Upper lobe of left lung (tissue), 6 donors: Measurements from ENCODE around the gene ELOVL5. TPM values are rescaled to one million over a fixed set of nuclear protein-coding genes. Genes with fewer than 3 reads are reported as not detected.

ENCODE experiments used
- ATAC-seq, 2 donors: fragments of 200-7000 bp; cut with Tn5 transposase; one replicate each; pipeline ENCODE4 v1.9.1; 2022; ENCODE audit warnings: mild to moderate bottlenecking in 2 of 2, moderate library complexity in 2 of 2; ENCODE audit not compliant: low FRiP score in 2 of 2
- DNase-seq, 2 donors: peaks; one replicate each; pipeline ENCODE4 v3.0.0-alpha.2; 2019 to 2020
- H3K27ac ChIP-seq, 4 donors: fragments of 200-600 bp; sonication (generic); one replicate each; pipeline ENCODE4 v1.5.1; 2016 to 2019
- H3K27me3 ChIP-seq, 4 donors: fragments of 200-600 bp; sonication (generic); one replicate each; pipeline ENCODE4 v1.5.1; 2017 to 2019
- H3K36me3 ChIP-seq, 4 donors: fragments of 200-600 bp; sonication (generic); one replicate each; pipeline ENCODE4 v1.5.1; 2016 to 2019
- H3K4me1 ChIP-seq, 4 donors: fragments of 200-600 bp; sonication (generic); one replicate each; pipeline ENCODE4 v1.5.1; 2018 to 2019
- H3K4me3 ChIP-seq, 4 donors: fragments of 200-600 bp; sonication (generic); one replicate each; pipeline ENCODE4 v1.5.1; 2017 to 2019; ENCODE audit warnings: mild to moderate bottlenecking in 2 of 4, moderate library complexity in 1 of 4
- H3K9me3 ChIP-seq, 4 donors: fragments of 200-600 bp; sonication (generic); one replicate each; pipeline ENCODE4 v1.5.1; 2018 to 2019
- EP300 ChIP-seq, 4 donors: sonication (generic); formaldehyde crosslinking; IDR thresholded peaks; one replicate each; pipeline ENCODE4 v1.5.1; 2017; ENCODE audit warnings: antibody characterized with exemption in 4 of 4, control low read depth in 2 of 4
- POLR2A ChIP-seq, 4 donors: fragments of 450-650 bp; IDR thresholded peaks; one replicate each; pipeline ENCODE4 v1.5.1; 2016 to 2017; ENCODE audit warnings: antibody characterized with exemption in 4 of 4, mild to moderate bottlenecking in 2 of 4
- POLR2AphosphoS5 ChIP-seq, 2 donors: sonication (generic); formaldehyde crosslinking; IDR thresholded peaks; one replicate each; pipeline ENCODE4 v1.5.1; 2017; ENCODE audit warnings: antibody characterized with exemption in 2 of 2
- WGBS, 2 donors: methylation state at CpG; one replicate each; pipeline ENCODE4 v1.1.5; 2017 to 2018; 5-methylcytosine and 5-hydroxymethylcytosine counted together
- total RNA-seq, 6 donors: library from RNA; depleted of rRNA in 4 of 6; stranded (reverse); fragments of >200 nt in 4 of 6; gene quantifications; one replicate each; pipeline versions ENCODE4 v1.1.0 to v1.2.1, GENCODE V29; 2016 to 2021
- TF ChIP-seq, protein P1 (sequence below), 6 experiments: fragments of 450-650 bp in 4 of 6; fragments of 200-600 bp in 2 of 6; sonication (generic) in 2 of 6; IDR thresholded peaks; one replicate each; pipeline ENCODE4 v1.5.1; 2016 to 2019; ENCODE audit warnings: antibody characterized with exemption in 6 of 6
- donor health status: DM: no; HTN: no; CAD: no; lungs with moderate emphysema.
- donor health status: DM: no; HTN: yes; CAD: no; lungs with severe emphysema.

ELOVL5 gene
- total RNA-seq, 6 donors from 2014 or later: 67.1 to 132 (median 81.2) TPM

DNA sequence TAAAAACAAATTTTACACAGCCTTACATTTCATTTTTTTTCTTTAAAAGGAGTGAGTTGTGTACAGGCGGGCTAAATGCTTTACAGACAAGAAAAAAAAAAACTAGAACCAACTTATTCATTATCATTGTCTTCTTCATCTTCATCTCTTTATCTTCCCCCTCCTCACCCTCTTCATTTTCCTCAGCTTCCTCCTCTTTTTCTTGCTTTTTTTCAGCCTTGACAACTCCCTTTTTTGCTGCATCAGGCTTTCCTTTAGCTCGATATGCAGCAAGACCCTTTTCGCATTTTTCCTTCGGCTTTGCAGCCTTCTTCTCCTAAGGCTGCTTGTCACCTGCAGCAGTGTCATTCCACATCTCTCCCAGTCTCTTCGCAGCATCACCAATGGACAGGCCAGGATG, 113.2 kb downstream of the ELOVL5 start:
- no peak for ATAC-seq
- WGBS, 2 donors: 92 to 95% methylated on average over 5 of the region's 5 CpGs

DNA sequence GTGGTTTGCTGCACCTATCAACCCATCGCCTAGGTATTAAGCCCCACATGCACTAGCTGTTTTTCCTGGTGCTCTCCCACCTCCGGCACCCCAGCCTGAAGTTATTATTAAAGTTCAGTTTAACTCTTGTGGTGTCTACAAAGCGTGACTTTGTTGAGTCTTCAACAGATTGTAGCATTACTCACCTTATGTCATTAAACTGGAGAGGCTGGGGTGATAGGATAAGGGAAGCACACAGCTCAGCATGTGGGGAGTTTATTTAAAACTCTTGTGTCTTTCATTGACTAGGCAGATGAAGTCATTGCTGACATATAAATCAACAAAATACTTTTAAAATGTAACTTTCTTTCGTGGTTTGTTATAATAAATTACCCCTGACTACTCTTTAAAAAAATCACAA, 115.4 kb downstream of the ELOVL5 start:
- no peak for DNase-seq
- no peaks in the 10 kb centered on the region for H3K27me3 ChIP-seq
- no peaks in the 10 kb centered on the region for H3K4me1 ChIP-seq
- H3K4me3 ChIP-seq: no peak overlapping the region
- no peaks in the 10 kb centered on the region for H3K9me3 ChIP-seq
- H3K27ac ChIP-seq: no peak overlapping the region
- WGBS, 2 donors: 87 to 92% methylated on average over 4 of the region's 4 CpGs
- no peaks in the 10 kb centered on the region for H3K36me3 ChIP-seq
- no peak for ATAC-seq
- TF ChIP-seq EP300 (IDR thresholded peaks at IDR 0.05): no peak
- TF ChIP-seq, protein P1, sequence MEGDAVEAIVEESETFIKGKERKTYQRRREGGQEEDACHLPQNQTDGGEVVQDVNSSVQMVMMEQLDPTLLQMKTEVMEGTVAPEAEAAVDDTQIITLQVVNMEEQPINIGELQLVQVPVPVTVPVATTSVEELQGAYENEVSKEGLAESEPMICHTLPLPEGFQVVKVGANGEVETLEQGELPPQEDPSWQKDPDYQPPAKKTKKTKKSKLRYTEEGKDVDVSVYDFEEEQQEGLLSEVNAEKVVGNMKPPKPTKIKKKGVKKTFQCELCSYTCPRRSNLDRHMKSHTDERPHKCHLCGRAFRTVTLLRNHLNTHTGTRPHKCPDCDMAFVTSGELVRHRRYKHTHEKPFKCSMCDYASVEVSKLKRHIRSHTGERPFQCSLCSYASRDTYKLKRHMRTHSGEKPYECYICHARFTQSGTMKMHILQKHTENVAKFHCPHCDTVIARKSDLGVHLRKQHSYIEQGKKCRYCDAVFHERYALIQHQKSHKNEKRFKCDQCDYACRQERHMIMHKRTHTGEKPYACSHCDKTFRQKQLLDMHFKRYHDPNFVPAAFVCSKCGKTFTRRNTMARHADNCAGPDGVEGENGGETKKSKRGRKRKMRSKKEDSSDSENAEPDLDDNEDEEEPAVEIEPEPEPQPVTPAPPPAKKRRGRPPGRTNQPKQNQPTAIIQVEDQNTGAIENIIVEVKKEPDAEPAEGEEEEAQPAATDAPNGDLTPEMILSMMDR (IDR thresholded peaks at IDR 0.05): no peak
- TF ChIP-seq POLR2A (IDR thresholded peaks at IDR 0.05): no peak
- no peak for TF ChIP-seq POLR2AphosphoS5 (IDR thresholded peaks at IDR 0.05)

More for the DNA sequence above, 113.2 kb downstream of the ELOVL5 start:
- TF ChIP-seq, protein P1 (IDR thresholded peaks at IDR 0.05): no peak
- no peak for TF ChIP-seq POLR2A (IDR thresholded peaks at IDR 0.05)
- TF ChIP-seq EP300 (IDR thresholded peaks at IDR 0.05): no peak
- TF ChIP-seq POLR2AphosphoS5 (IDR thresholded peaks at IDR 0.05): no peak
- no peak overlapping the region for H3K27ac ChIP-seq
- H3K4me1 ChIP-seq: no peaks in the 10 kb centered on the region
- H3K27me3 ChIP-seq: no peaks in the 10 kb centered on the region
- DNase-seq: no peak
- H3K9me3 ChIP-seq: no peaks in the 10 kb centered on the region
- H3K36me3 ChIP-seq: no peaks in the 10 kb centered on the region
- H3K4me3 ChIP-seq: no peak overlapping the region

DNA sequence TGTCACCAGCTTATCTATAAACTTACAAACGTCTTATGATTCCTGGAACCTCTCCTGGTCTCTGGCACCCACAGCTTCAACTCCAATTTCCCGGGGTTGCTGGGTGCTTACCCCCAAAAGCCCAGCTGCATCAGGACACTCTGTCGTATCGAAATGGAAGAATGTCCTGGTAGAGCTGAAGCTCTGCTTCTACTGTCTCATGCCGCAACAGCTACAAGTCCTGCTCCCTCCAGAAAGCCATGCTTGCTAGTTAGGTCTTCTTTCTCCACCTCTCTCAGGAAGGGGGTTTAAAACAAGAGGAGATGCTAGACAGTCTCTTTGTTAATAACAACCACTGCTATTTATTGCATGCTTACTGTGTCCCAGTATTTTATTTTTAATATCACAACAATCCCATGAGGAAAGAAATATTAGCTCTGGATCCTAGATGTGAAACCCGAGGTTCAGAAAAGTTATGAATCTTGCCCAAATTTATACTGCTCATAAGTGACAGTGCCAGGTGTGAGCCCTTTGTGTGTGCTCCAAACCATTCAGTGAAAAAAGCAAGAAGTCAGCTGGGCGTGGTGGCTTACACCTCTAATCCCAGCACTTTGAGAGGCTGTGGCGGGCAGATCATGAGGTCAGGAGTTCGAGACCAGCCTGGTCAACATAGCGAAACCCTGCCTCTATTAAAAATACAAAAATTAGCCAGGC, 117.8 kb downstream of the ELOVL5 start:
- no peaks in the 10 kb centered on the region for H3K9me3 ChIP-seq
- no peak overlapping the region for H3K4me3 ChIP-seq
- DNase-seq (no peak), ATAC-seq (no peak)
- TF ChIP-seq, protein P1 (IDR thresholded peaks at IDR 0.05): no peak
- TF ChIP-seq POLR2A (IDR thresholded peaks at IDR 0.05) (no peak), EP300 (IDR thresholded peaks at IDR 0.05) (no peak), POLR2AphosphoS5 (IDR thresholded peaks at IDR 0.05) (no peak)
- H3K36me3 ChIP-seq: no peaks in the 10 kb centered on the region
- 92 to 93% methylated on average over 10 of the region's 10 CpGs for WGBS, 2 donors
- no peaks in the 10 kb centered on the region for H3K4me1 ChIP-seq
- H3K27ac ChIP-seq: no peak overlapping the region
- H3K27me3 ChIP-seq: no peaks in the 10 kb centered on the region

DNA sequence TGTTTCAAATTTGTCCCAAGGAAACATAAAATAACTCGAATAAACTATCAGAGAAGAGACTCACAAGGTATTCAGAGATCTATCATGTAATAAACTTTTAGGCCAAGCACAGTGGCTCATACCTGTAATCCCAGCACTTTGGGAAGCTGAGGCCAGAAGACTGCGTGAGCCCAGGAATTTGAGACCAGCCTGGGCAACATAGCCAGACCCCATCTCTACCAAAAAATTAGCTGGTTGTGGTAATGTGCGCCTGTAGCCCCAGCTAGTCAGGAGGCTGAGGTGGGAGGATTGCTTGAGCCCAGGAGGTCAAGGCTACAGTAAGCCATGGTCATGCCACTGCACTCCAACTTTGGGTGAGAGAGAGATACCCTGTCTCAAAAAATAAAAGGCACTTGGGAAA, 120.9 kb downstream of the ELOVL5 start:
- Histone ChIP-seq H3K9me3 (no peaks in the 10 kb centered on the region), H3K4me1 (no peaks in the 10 kb centered on the region), H3K27me3 (no peaks in the 10 kb centered on the region), H3K36me3 (no peaks in the 10 kb centered on the region), H3K27ac (no peak overlapping the region), H3K4me3 (no peak overlapping the region)
- ATAC-seq: no peak
- DNase-seq: no peak
- TF ChIP-seq POLR2AphosphoS5 (IDR thresholded peaks at IDR 0.05) (no peak), POLR2A (IDR thresholded peaks at IDR 0.05) (no peak), EP300 (IDR thresholded peaks at IDR 0.05) (no peak)
- TF ChIP-seq, protein P1 (IDR thresholded peaks at IDR 0.05): no peak
- WGBS, 2 donors: 91 to 96% methylated on average over 3 of the region's 3 CpGs

DNA sequence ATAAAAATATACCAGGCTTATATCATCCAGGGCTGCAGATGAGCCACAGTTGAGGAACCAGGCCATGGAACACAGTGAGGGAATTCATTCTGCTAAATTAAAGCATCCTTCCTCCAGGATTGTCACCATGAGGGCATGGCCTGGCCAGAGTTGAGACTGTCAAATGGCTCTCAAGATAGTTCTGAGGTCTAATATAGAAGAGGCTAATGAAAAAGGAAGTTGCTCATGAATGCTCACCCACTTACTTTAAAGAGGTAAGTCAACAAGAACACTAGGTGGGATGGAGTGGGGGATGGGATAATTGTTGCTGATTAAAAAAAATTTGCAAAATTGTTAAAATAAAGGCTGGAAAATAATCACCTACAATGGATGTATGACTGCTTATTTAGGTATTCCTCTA, 128.1 kb downstream of the ELOVL5 start:
- H3K36me3 ChIP-seq: no peaks in the 10 kb centered on the region
- H3K27me3 ChIP-seq: no peaks in the 10 kb centered on the region

More for the DNA sequence above, 128.1 kb downstream of the ELOVL5 start:
- Histone ChIP-seq H3K27ac (no peak overlapping the region), H3K9me3 (no peaks in the 10 kb centered on the region), H3K4me3 (no peak overlapping the region), H3K4me1 (no peaks in the 10 kb centered on the region)
- no peak for DNase-seq
- no peak for TF ChIP-seq EP300 (IDR thresholded peaks at IDR 0.05)
- TF ChIP-seq POLR2AphosphoS5 (IDR thresholded peaks at IDR 0.05): no peak
- TF ChIP-seq, protein P1 (IDR thresholded peaks at IDR 0.05): no peak
- TF ChIP-seq POLR2A (IDR thresholded peaks at IDR 0.05): no peak
- ATAC-seq: no peak
